Measurements from ENCODE around the gene KLF5. TPM values are rescaled to one million over a fixed set of nuclear protein-coding genes. Genes with fewer than 3 reads are reported as not detected.

Gene KLF5
- total RNA-seq, 1 donor from 2014 or later, result 1.3 TPM

DNA sequence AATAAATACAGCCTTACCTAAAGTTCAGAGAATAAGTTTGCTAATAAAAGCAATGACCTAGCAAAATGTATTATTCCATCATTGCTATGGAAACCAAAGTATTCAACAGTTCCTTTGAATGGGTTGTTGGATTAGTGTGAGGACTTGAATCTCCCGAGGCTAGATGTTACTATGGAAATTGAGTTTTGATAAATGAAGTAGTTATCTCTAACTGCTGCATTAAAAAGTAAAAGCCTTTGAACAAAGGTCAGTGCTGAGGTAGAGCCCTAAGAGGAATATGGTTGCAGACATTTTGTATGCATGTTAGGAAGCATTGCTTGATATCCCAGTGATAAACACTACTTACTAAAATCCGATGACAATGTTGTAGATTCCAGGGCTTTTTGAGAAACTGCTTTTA, 6.2 kb downstream of the KLF5 start:
- intact Hi-C loops (cut with DNase I), result no loop called here
- no peaks in the 10 kb centered on the region for H3K4me1 ChIP-seq

DNA sequence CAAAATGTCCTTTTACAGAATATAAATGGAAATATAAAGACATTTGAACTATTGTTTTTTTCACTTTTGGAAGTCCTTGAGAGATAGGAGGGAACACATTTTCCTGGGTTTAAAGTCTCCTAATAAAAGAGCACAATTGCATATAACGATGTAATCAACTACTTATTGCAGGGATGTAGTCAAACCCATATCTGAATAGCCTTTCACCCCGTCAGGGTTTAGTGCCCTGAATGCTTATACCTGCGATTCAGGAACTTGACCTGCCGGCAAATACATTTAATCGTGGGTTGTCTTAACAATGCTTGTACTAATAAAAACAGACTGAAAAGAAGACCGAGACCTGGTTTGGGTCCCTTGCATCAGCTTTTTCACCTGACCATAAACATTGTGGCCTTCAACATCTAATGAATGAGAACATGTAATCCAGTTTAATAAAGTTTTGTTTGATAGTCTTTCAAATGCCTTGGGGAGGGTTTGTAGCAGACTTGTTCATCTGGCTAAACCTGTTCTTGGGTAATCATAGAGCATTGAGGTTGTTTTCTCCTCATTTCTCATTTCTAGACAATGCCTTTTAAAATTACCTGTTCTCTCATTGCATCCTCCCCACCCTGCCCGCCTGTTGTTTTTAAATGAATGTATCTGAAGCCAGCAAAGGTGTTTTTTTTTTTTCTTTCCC, 7.0 kb downstream of the KLF5 start:
- no peak overlapping the region for H3K27ac ChIP-seq
- H3K9me3 ChIP-seq, result no peaks in the 10 kb centered on the region
- no peaks in the 10 kb centered on the region for H3K4me1 ChIP-seq
- intact Hi-C loops (cut with DNase I), result no loop called here
- H3K4me3 ChIP-seq, result no peak overlapping the region
- H3K27me3 ChIP-seq, result no peaks in the 10 kb centered on the region
- TF ChIP-seq, protein P1, sequence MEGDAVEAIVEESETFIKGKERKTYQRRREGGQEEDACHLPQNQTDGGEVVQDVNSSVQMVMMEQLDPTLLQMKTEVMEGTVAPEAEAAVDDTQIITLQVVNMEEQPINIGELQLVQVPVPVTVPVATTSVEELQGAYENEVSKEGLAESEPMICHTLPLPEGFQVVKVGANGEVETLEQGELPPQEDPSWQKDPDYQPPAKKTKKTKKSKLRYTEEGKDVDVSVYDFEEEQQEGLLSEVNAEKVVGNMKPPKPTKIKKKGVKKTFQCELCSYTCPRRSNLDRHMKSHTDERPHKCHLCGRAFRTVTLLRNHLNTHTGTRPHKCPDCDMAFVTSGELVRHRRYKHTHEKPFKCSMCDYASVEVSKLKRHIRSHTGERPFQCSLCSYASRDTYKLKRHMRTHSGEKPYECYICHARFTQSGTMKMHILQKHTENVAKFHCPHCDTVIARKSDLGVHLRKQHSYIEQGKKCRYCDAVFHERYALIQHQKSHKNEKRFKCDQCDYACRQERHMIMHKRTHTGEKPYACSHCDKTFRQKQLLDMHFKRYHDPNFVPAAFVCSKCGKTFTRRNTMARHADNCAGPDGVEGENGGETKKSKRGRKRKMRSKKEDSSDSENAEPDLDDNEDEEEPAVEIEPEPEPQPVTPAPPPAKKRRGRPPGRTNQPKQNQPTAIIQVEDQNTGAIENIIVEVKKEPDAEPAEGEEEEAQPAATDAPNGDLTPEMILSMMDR (IDR thresholded peaks at IDR 0.05), result no peak
- H3K36me3 ChIP-seq, result no peaks in the 10 kb centered on the region
- no peak for DNase-seq (ENCODE audit: low spot score in 2 of 2)

More for the DNA sequence above, 6.2 kb downstream of the KLF5 start:
- TF ChIP-seq, protein P1 (IDR thresholded peaks at IDR 0.05), result no peak
- Histone ChIP-seq H3K4me3 (no peak overlapping the region), H3K27me3 (no peaks in the 10 kb centered on the region), H3K9me3 (no peaks in the 10 kb centered on the region), H3K36me3 (no peaks in the 10 kb centered on the region), H3K27ac (no peak overlapping the region)
- DNase-seq (ENCODE audit: low spot score in 2 of 2), result no peak

DNA sequence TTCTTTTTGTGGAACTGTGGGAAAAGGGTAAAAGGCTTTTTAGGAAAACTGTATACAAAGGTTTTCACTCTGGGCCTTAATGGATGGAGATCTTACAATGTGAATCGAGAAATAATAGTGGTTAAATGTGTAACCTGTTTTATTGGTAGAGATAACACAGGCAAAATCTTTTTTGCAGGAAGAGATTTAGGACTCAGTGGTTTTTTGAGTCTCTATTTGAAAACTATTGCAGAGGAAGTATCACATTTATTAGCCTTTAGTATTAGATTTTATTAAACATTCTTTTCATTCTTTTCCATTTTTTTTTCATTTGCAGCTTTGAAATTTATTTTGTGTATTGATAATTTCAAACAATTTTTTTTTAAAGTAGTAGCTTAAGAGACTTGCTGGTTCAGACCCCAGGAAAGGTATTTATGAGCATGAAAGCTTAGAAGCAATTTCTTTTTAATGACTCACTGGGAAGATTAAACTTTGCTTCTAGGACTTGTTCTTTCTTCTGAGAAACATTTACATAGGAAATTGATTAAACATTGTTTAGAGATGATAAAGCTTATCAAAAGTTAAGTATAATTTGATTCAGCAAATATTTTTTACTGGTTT, 10.5 kb downstream of the KLF5 start:
- Histone ChIP-seq H3K4me3 (no peak overlapping the region), H3K9me3 (no peaks in the 10 kb centered on the region), H3K27ac (no peak overlapping the region), H3K36me3 (no peaks in the 10 kb centered on the region), H3K4me1 (peaks cover 0 to 7% of the 10 kb centered on the region in 2 donors), H3K27me3 (no peaks in the 10 kb centered on the region)
- intact Hi-C loops (cut with DNase I), result no loop called here
- TF ChIP-seq, protein P1 (IDR thresholded peaks at IDR 0.05), result no peak
- DNase-seq (ENCODE audit: low spot score in 2 of 2), result no peak

DNA sequence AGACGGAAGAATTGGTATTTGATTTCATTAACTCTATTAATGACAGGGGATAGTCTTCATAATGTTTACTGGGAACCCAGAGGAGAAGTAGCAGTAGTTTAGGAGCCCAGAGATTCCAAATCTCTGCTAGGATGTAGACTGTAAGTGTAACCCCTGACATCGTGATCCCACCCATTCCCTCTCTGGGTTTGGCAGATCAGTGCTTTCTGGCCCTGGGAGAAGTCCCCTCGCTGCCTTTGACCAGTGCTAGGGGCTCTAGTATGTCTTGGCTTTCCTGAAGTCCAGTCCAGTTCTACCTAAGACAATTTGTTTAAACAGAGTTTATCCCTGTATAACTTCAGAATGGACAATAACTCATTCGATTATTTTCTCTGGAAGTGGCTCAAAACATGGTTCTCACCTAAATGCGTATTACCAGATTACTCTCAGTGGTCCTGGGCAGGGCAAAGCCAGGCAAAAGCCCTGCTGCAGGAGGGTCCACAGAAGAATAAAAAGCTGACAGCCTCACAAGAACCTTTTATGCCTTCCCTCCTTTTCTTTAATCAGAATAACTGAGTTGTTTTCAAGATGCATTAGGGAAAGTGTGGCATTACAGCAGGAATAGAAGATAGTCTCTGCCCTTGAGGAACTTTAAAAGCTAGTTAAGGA, 11.8 kb downstream of the KLF5 start:
- DNase-seq (ENCODE audit: low spot score in 2 of 2), result no peak
- Histone ChIP-seq H3K27me3 (no peaks in the 10 kb centered on the region), H3K27ac (no peak overlapping the region), H3K36me3 (peaks cover 0 to 1% of the 10 kb centered on the region in 2 donors), H3K4me1 (peaks cover 0 to 7% of the 10 kb centered on the region in 2 donors), H3K4me3 (no peak overlapping the region), H3K9me3 (no peaks in the 10 kb centered on the region)
- intact Hi-C loops (cut with DNase I), result no loop called here
- TF ChIP-seq, protein P1 (IDR thresholded peaks at IDR 0.05), result no peak

DNA sequence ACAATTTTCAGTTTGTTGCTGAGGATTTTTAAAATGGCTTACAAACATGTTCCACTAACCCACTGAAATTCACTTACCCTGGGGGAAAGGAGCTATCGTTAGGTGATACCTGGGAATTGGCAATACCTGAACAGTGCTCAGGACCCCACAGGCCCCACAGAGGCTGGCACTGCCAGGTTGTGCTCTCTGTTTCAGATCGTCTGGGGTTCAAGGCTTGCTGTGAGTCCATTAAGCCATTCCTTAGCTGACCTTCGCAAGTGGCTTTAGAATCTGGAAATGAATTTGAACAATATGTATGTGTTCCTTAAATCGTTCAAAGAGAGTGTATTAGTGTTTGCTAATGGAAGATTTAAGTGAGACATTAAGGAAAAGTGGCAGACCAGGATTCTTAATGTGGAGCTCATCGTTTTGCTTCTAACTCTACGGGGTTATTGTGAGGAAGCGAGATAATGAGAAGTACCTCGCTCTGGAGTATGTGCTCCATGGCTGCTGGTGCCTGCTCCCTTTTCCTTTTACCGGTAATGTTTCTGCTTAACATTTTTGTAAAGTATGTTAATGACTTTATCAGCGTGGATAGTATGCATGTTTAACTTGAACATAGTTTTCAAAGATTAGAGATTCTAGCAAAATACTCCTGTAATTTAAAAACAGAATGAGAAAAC, 13.6 kb downstream of the KLF5 start:
- no peak for DNase-seq (ENCODE audit: low spot score in 2 of 2)
- Histone ChIP-seq H3K27ac (peak overlapping the region; percentile 0 to 19), H3K27me3 (no peaks in the 10 kb centered on the region), H3K36me3 (peaks cover 0 to 14% of the 10 kb centered on the region in 2 donors), H3K4me1 (peaks cover 0 to 7% of the 10 kb centered on the region in 2 donors), H3K9me3 (no peaks in the 10 kb centered on the region), H3K4me3 (no peak overlapping the region)
- intact Hi-C loops (cut with DNase I), result no loop called here
- TF ChIP-seq, protein P1 (IDR thresholded peaks at IDR 0.05), result no peak

Measured in ascending aorta (tissue), 2 donors.